Measurements from ENCODE around the gene KLHDC8A.

DNA sequence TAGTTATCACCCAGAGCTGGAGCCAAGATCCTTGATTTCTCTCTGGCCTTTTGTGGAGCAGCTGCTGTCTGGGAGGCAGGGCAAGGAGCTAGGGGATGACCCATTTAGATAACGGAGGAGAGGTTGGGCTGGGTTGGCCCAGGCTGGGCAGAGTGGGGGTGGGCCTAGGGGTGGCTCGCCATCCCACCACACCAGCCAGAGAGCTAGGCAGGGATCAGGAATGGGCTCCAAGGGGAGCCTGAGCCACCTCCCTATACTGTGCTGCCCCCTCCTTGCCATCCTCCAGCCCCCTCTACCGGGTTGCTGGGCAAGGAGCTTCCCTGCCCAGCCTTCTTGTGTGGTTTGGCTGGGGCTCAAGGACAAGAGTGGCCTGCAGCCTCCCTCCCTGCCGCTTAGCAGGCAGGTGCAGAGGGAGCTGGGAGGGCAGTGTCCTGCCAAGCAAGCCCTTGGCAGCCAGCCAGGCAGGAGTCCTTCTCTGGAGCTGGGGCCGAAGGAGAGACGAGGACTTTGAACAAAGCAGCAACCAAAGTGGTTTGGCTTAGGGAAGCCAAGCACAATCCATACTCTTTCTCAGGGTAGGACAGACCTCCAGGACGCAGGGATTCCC lies 39.3 kb downstream of the KLHDC8A start:
- TF ChIP-seq CTCF (conservative IDR thresholded peaks at IDR 0.05; ENCODE audit: low read depth, low read length) (no peak), EZH2 (IDR thresholded peaks at IDR 0.05; ENCODE audit: borderline replicate concordance, low read depth, low read length, poor library complexity, severe bottlenecking) (no peak)
